Left ventricle myocardium inferior (tissue), 1 donor: ENCODE data around the gene MPDU1. TPM values are rescaled to one million over a fixed set of nuclear protein-coding genes. Genes with fewer than 3 reads are reported as not detected.

Experiments
- DNase-seq: peaks from one replicate; pipeline ENCODE4 v3.0.0-alpha.2; 2020
- H3K27ac ChIP-seq: fragments of 200-600 bp; replicated peaks from 2 replicates; pipeline ENCODE4 v1.8.0; 2021
- H3K27me3 ChIP-seq: fragments of 200-600 bp; 2 replicates; pipeline ENCODE4 v1.8.0; 2021; ENCODE audit warnings: low read depth
- H3K36me3 ChIP-seq: fragments of 200-600 bp; 2 replicates; pipeline ENCODE4 v1.8.0; 2021
- H3K4me1 ChIP-seq: fragments of 200-600 bp; 2 replicates; pipeline ENCODE4 v1.8.0; 2021
- H3K4me3 ChIP-seq: fragments of 200-600 bp; 2 replicates; pipeline ENCODE4 v1.8.0; 2021; ENCODE audit warnings: mild to moderate bottlenecking, moderate library complexity
- H3K9me3 ChIP-seq: fragments of 200-600 bp; replicated peaks from 2 replicates; pipeline ENCODE4 v1.8.0; 2021
- intact Hi-C: fragments of 100-400 bp; cut with micrococcal nuclease; formaldehyde crosslinking; loops from one replicate; pipeline ENCODE4 v1.11.0; 2022
- total RNA-seq: library from RNA; stranded (reverse); fragmentation: NEBNext Ultra II Directional; extraction: Animal tissue kit (Norgen Biotek cat#: 25700); gene quantifications from one replicate; pipeline ENCODE4 v1.2.1, GENCODE V29; 2021
- TF ChIP-seq, protein P1 (sequence below): fragments of 200-600 bp; IDR thresholded peaks from 2 replicates; pipeline ENCODE4 v1.8.0; 2021; ENCODE audit warnings: antibody characterized with exemption, mild to moderate bottlenecking, borderline replicate concordance
- donor health status: DM: no; HTN: yes; CAD: no; lungs with severe emphysema.

Gene MPDU1
- total RNA-seq, 1 donor from 2014 or later, result 24.9 TPM

DNA sequence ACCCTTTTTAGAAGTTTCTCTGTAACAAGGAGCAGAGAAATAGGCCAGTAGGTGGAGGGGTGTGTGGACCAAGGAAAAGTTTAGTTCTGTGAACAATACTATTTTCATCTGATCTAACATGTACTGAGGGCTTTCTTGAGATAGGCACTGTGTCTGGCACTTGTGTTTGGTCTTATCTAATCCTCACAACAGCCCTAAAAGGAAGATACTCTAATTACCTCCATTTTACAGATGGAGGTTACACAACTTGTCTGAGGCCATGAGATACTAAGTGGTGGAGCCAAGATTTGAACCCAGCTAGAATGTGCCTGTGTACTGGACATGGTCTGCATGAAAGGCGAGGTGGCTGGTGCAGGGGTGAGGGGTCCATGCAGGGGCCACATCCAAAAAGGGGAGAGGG lies 30.3 kb upstream of the MPDU1 start:
- TF ChIP-seq, protein P1, sequence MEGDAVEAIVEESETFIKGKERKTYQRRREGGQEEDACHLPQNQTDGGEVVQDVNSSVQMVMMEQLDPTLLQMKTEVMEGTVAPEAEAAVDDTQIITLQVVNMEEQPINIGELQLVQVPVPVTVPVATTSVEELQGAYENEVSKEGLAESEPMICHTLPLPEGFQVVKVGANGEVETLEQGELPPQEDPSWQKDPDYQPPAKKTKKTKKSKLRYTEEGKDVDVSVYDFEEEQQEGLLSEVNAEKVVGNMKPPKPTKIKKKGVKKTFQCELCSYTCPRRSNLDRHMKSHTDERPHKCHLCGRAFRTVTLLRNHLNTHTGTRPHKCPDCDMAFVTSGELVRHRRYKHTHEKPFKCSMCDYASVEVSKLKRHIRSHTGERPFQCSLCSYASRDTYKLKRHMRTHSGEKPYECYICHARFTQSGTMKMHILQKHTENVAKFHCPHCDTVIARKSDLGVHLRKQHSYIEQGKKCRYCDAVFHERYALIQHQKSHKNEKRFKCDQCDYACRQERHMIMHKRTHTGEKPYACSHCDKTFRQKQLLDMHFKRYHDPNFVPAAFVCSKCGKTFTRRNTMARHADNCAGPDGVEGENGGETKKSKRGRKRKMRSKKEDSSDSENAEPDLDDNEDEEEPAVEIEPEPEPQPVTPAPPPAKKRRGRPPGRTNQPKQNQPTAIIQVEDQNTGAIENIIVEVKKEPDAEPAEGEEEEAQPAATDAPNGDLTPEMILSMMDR, result no peak
- intact Hi-C loops, result no loop called here
- Histone ChIP-seq H3K27ac (peak overlapping the region; percentile 41), H3K4me1 (peaks cover 39% of the 10 kb centered on the region), H3K36me3 (peaks cover 17% of the 10 kb centered on the region), H3K4me3 (no peak overlapping the region), H3K27me3 (no peaks in the 10 kb centered on the region), H3K9me3 (no peaks in the 10 kb centered on the region)
- DNase-seq, result no peak

DNA sequence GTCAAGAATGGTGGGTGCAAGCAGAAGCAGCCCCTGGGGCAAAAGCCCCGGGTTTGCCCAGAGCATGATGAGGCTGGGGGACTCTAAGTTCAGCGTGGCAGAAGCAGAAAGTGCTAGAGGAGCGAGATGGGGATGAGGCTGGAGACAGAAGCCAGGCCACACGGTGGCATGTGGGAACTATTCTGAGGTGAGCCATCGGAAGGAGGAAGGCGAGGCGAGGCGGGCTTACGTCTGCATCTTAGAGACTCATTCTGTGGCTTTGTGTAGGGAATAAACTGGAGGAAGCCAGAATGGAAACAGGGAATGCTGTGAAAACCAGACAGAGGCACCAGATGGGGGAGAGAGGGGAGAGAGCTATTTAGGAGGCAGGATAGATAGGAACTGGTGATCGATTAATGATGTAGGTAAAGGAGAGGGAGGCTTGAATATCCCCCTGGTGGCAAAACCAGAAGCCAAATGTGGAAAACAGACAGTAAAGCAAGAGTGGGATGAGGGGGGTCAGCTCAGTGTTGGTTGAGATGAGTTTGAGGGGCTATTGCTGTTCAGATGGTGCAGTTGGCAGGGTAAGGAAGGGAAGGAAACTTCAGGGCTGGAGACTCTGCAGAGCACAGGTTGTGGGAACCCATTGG lies 28.2 kb upstream of the MPDU1 start:
- H3K27me3 ChIP-seq, result no peaks in the 10 kb centered on the region
- intact Hi-C loops, result no loop called here
- H3K9me3 ChIP-seq, result no peaks in the 10 kb centered on the region
- DNase-seq, result no peak
- peaks cover 17% of the 10 kb centered on the region for H3K36me3 ChIP-seq
- TF ChIP-seq, protein P1, result no peak
- H3K4me3 ChIP-seq, result no peak overlapping the region
- no peak overlapping the region for H3K27ac ChIP-seq
- peaks cover 39% of the 10 kb centered on the region for H3K4me1 ChIP-seq

DNA sequence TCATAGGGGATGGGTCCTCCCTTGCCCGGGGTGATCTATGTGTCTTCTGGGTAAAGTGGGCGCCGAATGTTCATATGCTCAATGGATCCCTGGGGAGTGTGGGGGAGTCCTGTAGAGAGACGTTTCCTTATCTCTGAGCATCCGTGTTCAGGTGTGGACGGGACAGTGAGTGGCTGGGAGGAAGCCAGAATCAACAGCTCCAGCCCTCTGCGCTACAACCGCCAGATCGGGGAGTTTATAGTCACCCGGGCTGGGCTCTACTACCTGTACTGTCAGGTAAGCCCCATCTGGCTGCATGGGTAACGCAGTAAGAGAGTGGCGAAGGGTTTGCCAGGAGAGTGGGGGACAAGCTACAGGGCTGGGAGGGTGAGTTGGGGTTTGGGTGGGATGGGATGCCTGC lies 27.0 kb upstream of the MPDU1 start:
- Histone ChIP-seq H3K4me1 (peaks cover 48% of the 10 kb centered on the region), H3K27ac (peak overlapping the region; percentile 94), H3K36me3 (peaks cover 8% of the 10 kb centered on the region), H3K4me3 (no peak overlapping the region), H3K9me3 (no peaks in the 10 kb centered on the region), H3K27me3 (no peaks in the 10 kb centered on the region)
- TF ChIP-seq, protein P1, result no peak
- intact Hi-C loops, result no loop called here
- DNase-seq, result no peak

DNA sequence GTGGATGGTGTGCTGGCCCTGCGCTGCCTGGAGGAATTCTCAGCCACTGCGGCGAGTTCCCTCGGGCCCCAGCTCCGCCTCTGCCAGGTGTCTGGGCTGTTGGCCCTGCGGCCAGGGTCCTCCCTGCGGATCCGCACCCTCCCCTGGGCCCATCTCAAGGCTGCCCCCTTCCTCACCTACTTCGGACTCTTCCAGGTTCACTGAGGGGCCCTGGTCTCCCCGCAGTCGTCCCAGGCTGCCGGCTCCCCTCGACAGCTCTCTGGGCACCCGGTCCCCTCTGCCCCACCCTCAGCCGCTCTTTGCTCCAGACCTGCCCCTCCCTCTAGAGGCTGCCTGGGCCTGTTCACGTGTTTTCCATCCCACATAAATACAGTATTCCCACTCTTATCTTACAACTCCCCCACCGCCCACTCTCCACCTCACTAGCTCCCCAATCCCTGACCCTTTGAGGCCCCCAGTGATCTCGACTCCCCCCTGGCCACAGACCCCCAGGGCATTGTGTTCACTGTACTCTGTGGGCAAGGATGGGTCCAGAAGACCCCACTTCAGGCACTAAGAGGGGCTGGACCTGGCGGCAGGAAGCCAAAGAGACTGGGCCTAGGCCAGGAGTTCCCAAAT lies 26.4 kb upstream of the MPDU1 start:
- intact Hi-C loops, result no loop called here
- peak overlapping the region; percentile 99 for H3K4me3 ChIP-seq

DNA sequence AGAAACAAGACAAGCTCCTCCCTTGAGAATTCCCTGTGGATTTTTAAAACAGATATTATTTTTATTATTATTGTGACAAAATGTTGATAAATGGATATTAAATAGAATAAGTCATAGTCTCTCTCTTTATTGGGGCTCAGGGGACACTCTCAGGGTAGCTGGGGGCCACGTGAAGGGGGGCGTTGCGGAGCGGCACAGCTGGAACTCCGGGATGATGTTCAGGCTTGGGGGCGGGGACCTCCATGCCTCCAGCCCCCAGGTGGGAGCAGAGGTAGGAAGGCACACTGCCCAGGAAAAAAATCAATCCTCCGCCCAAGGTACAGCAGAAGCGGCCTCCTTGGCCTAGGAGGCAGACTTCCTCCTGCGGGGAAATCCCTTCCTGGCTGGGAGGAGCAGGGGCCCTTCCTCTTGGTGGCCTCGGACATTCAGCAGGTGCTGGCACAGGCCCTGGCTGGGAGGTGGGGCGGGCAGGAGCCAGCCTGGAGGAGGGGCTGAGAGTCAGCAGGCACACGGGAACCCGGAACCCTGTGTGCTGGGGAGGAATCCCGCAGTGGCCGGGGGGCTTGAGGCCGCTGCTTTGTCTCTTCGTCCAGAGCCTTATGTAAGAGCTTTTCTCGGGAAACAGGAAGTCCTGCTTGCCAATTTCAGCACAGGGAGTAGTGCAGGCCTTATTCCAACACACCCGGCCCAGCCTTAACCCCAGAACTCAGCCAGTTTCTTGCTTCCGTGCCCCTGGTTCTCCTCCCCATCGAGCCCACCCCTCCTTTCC lies 25.7 kb upstream of the MPDU1 start:
- peaks cover 61% of the 10 kb centered on the region for H3K4me1 ChIP-seq
- DNase-seq, result peak; percentile 87
- no peaks in the 10 kb centered on the region for H3K9me3 ChIP-seq
- H3K4me3 ChIP-seq, result peak overlapping the region; percentile 99
- peak overlapping the region; percentile 94 for H3K27ac ChIP-seq
- H3K36me3 ChIP-seq, result peaks cover 9% of the 10 kb centered on the region
- intact Hi-C loops, result no loop called here
- no peaks in the 10 kb centered on the region for H3K27me3 ChIP-seq
- TF ChIP-seq, protein P1, result peak; percentile 10

More for the DNA sequence above, 26.4 kb upstream of the MPDU1 start:
- Histone ChIP-seq H3K27ac (peak overlapping the region; percentile 94), H3K36me3 (peaks cover 8% of the 10 kb centered on the region), H3K27me3 (no peaks in the 10 kb centered on the region), H3K9me3 (no peaks in the 10 kb centered on the region), H3K4me1 (peaks cover 54% of the 10 kb centered on the region)
- TF ChIP-seq, protein P1, result no peak
- no peak for DNase-seq
